GM19238 (cell line): ENCODE measurements around the gene CD164L2.
"Not testable (repeated sequence)": the region's sequence is repeated elsewhere in the genome, so short reads cannot be mapped to it uniquely, and the experiment has no call there.

Experiments
- DNase-seq: peaks from one replicate; pipeline ENCODE4 v3.0.0; 2011; ENCODE audit warnings: low spot score; ENCODE audit not compliant: insufficient read length

The CD164L2 gene

GRCh38 chr1:27383039-27383605 lies at the start of gene CD164L2:
Gene CD164L2 (minus strand): TSS chr1:27383333. CDS start chr1:27383239, 94 bp downstream.
- DNase-seq: no peak

- DNase-seq: not testable (repeated sequence)
Measured at GRCh38 chr1:27432725-27433124, 49.6 kb upstream of the CD164L2 start.

- DNase-seq: no peak
Measured at GRCh38 chr1:27431601-27431940, 48.4 kb upstream of the CD164L2 start.

GRCh38 chr1:27430903-27431600 lies 47.9 kb upstream of the CD164L2 start:
- no peak for DNase-seq

GRCh38 chr1:27429029-27429425 lies 45.9 kb upstream of the CD164L2 start:
- DNase-seq: no peak

- no peak for DNase-seq
Measured at GRCh38 chr1:27428316-27429028, 45.3 kb upstream of the CD164L2 start.

- DNase-seq: no peak
Measured at GRCh38 chr1:27427816-27428315, 44.7 kb upstream of the CD164L2 start.

GRCh38 chr1:27427329-27427728 lies 44.2 kb upstream of the CD164L2 start:
- no peak for DNase-seq

- DNase-seq: no peak
Measured at GRCh38 chr1:27423709-27424108, 40.6 kb upstream of the CD164L2 start.

GRCh38 chr1:27418326-27419185 lies 35.4 kb upstream of the CD164L2 start:
- DNase-seq: no peak

- no peak for DNase-seq
Measured at GRCh38 chr1:27417713-27418112, 34.6 kb upstream of the CD164L2 start.

- DNase-seq: no peak
Measured at GRCh38 chr1:27416387-27417111, 33.4 kb upstream of the CD164L2 start.

- DNase-seq: no peak
Measured at GRCh38 chr1:27414091-27414490, 31.0 kb upstream of the CD164L2 start.

- no peak for DNase-seq
Measured at GRCh38 chr1:27413004-27413403, 29.9 kb upstream of the CD164L2 start.

GRCh38 chr1:27412502-27412901 lies 29.4 kb upstream of the CD164L2 start:
- no peak for DNase-seq

- no peak for DNase-seq
Measured at GRCh38 chr1:27410709-27411108, 27.6 kb upstream of the CD164L2 start.

- DNase-seq: no peak
Measured at GRCh38 chr1:27409669-27410068, 26.5 kb upstream of the CD164L2 start.

GRCh38 chr1:27408151-27408550 lies 25.0 kb upstream of the CD164L2 start:
- DNase-seq: no peak

- DNase-seq: not testable (repeated sequence)
Measured at GRCh38 chr1:27406791-27407190, 23.7 kb upstream of the CD164L2 start.

- DNase-seq: no peak
Measured at GRCh38 chr1:27406362-27406680, 23.2 kb upstream of the CD164L2 start.
